Duodenal mucosa (tissue), 2 donors: ENCODE data around the gene MED22.

ENCODE experiments used
- H3K27ac ChIP-seq: one replicate; pipeline ENCODE4 v1.7.0; 2013; ENCODE audit warnings: low read depth, low read length
- H3K27me3 ChIP-seq, 2 donors: one replicate each; pipeline ENCODE4 v1.7.0; 2013; ENCODE audit warnings: low read length in 2 of 2, control low read depth in 1 of 2; ENCODE audit not compliant: insufficient read depth in 2 of 2, control insufficient read depth in 1 of 2
- H3K36me3 ChIP-seq, 2 donors: one replicate each; pipeline ENCODE4 v1.7.0; 2013; ENCODE audit warnings: low read length in 2 of 2, control low read depth in 1 of 2; ENCODE audit not compliant: insufficient read depth in 2 of 2, control insufficient read depth in 1 of 2
- H3K4me1 ChIP-seq, 2 donors: one replicate each; pipeline ENCODE4 v1.7.0; 2013; ENCODE audit warnings: low read length in 2 of 2, control low read depth in 1 of 2; ENCODE audit not compliant: insufficient read depth in 2 of 2, control insufficient read depth in 1 of 2
- H3K4me3 ChIP-seq, 2 donors: one replicate each; pipeline ENCODE4 v1.7.0; 2013; ENCODE audit warnings: low read length in 2 of 2, low read depth in 1 of 2
- H3K9ac ChIP-seq, 2 donors: one replicate each; pipeline ENCODE4 v1.7.0; 2013; ENCODE audit warnings: low read length in 2 of 2, low read depth in 1 of 2
- H3K9me3 ChIP-seq, 2 donors: one replicate each; pipeline ENCODE4 v1.7.0; 2013; ENCODE audit warnings: low read length in 2 of 2, control low read depth in 1 of 2; ENCODE audit not compliant: control insufficient read depth in 1 of 2

Gene MED22

DNA sequence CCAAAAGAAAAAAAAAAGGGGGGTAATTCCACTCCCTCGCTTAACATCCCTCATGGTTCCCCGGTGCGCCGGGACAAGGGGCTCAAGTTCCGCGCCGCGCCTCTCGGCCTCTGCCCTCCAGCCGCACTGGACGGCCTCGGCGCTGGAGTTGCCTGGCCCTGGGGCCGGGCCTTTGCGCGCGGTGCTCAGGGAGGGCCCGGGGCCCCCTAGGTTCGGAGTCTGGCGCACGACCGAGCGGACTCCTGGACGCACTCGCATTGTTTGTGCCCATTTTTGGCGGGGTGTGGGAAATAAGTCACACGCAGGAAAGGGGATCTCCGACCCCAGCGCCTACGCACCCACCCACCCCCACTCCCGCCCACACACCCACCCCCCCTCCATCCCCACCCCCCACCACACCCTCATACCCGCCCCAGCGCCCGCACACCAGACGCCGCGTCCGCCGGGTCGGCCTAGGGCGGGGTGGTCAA is 381 bp downstream of the MED22 start:
- H3K27ac ChIP-seq, result peak overlapping the region; percentile 96
- peaks cover 45 to 71% of the 10 kb centered on the region in 2 donors for H3K36me3 ChIP-seq
- H3K27me3 ChIP-seq, result no peaks in the 10 kb centered on the region
- H3K9ac ChIP-seq, result peak overlapping the region; percentile 57 to 61
- H3K4me1 ChIP-seq, result peaks cover 25% of the 10 kb centered on the region in 2 donors
- peak overlapping the region; percentile 98 to 99 for H3K4me3 ChIP-seq
- H3K9me3 ChIP-seq, result no peaks in the 10 kb centered on the region

DNA sequence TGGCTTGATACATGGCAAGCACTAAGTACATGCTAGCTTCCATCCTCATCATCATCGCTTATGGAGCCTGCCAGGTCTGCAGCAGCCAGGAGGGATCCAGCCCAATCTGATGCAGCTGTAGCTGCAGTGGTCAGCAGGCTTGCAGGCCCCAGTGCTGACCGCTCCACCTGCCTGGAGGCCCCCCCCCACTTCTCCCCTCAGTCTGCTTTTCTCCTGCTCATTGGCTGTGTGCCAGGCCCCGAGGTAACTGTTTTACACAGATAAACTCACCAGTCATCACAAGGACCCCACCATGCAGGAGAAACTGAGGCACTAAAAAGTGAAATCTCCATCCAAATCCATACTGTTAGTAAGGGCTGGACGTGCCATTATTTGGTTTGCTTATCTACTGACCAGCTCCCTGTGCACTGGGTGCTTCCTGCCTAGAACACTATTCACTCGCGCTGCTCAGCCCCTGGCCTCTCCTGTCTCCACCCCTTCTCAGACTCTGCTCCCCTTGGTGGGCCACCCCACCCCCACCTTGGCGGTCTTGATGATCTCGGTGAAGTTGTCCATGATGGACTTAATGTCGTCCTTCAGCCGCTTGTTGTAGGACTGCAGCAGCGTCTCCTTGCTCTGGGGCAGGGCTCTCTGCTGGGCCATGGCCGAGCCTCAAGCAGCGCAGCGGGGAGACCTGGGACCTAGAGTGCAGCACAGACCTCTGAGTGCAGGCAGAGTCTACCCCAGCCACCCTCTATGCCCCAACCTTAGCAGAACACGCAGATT is 1.7 kb downstream of the MED22 start:
- Histone ChIP-seq H3K36me3 (peaks cover 32 to 71% of the 10 kb centered on the region in 2 donors), H3K9ac (peak overlapping the region; percentile 57 to 61)

DNA sequence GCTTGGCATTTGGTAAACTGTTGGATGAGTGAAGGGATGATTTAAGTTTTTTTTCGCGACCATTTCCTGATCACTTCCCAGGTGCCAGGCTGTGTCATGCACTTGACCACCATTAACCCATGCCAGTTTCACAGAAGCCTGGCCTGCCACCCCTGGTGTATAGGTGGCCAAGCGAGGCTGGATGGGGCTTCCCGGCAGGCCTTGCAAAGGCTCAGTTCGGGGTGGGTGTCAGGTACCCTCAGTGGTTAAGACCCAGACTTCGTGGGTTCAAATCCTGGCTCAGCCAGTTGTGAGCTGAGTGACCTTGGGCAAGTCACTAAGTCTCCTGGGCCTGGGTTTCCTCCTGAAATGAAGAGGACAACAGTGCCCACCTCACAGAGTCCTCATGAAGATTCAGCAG is 2.3 kb downstream of the MED22 start:
- no peak overlapping the region for H3K4me3 ChIP-seq
- H3K27me3 ChIP-seq, result no peaks in the 10 kb centered on the region
- H3K36me3 ChIP-seq, result peaks cover 27 to 71% of the 10 kb centered on the region in 2 donors
- H3K27ac ChIP-seq, result no peak overlapping the region
- no peak overlapping the region for H3K9ac ChIP-seq
- no peaks in the 10 kb centered on the region for H3K9me3 ChIP-seq
- peaks cover 25 to 34% of the 10 kb centered on the region in 2 donors for H3K4me1 ChIP-seq

More for the DNA sequence above, 1.7 kb downstream of the MED22 start:
- H3K9me3 ChIP-seq, result no peaks in the 10 kb centered on the region
- no peaks in the 10 kb centered on the region for H3K27me3 ChIP-seq
- peak overlapping the region; percentile 98 to 99 for H3K4me3 ChIP-seq
- peaks cover 25 to 31% of the 10 kb centered on the region in 2 donors for H3K4me1 ChIP-seq
- no peak overlapping the region for H3K27ac ChIP-seq

DNA sequence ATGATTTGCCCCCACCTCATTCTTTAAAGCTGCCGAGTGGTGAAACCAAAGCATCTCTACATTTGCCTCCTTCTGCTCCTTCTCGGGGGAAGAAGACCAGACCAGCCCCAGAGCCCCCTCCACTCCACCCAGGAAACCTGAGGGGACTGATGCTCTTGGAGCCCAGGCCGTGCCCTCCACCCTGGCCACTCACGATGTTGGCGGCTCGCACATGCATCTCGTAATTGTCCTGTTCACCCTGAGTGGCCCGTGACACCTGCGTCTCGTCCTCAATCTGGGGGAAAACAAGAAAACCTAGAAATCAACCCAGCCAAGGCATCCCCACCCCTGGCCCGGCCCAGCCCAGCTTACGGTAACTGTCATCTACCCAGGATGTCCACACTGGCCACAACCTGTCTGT is 3.0 kb downstream of the MED22 start:
- no peak overlapping the region for H3K9ac ChIP-seq
- no peak overlapping the region for H3K4me3 ChIP-seq
- H3K9me3 ChIP-seq, result no peaks in the 10 kb centered on the region
- peaks cover 24 to 38% of the 10 kb centered on the region in 2 donors for H3K4me1 ChIP-seq
- peaks cover 23 to 71% of the 10 kb centered on the region in 2 donors for H3K36me3 ChIP-seq
- no peaks in the 10 kb centered on the region for H3K27me3 ChIP-seq
- no peak overlapping the region for H3K27ac ChIP-seq

DNA sequence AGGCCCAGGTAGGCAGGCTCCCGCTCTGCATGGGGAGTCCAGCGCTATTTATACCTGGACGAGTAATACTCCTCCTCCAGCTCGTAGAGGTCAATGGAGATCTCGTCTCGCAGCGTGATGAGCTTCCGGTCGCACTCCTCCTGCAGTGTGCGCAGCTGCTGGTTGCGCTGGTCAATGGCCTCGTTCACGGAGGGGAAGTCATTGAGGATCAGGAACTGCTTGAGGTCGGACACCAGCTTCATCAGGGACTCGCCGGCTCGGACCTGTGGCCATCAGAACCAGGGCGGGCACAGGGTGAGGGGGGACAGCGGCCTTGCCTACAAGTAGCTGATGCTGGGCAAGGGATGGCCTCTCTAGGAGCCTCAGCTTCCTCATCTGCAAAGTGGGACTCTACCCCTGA is 3.9 kb downstream of the MED22 start:
- Histone ChIP-seq H3K9ac (no peak overlapping the region), H3K27me3 (no peaks in the 10 kb centered on the region), H3K9me3 (no peaks in the 10 kb centered on the region), H3K4me1 (peaks cover 14 to 38% of the 10 kb centered on the region in 2 donors), H3K4me3 (no peak overlapping the region), H3K27ac (no peak overlapping the region), H3K36me3 (peaks cover 27 to 70% of the 10 kb centered on the region in 2 donors)

DNA sequence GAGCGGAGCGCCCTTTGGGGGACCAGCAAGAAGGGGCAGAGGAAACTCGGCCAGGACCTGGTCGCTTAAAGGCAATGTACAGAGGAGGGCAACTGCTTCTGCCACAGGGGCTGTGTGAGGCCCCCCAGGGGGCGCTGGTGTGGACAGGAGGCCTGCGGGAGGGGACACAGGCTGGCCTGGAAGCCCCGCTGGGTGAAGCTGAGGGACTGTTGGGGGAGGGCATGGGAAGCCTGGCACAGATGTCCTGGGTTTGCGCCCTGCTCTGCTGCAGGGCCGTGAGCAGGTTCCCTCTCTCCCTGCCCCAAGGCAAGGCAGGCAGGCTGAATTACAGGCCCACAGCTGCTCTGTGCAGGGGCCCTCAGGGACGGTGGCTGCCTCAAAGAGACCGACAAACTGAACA is 5.4 kb downstream of the MED22 start:
- H3K27ac ChIP-seq, result no peak overlapping the region
- H3K4me3 ChIP-seq, result no peak overlapping the region
- H3K4me1 ChIP-seq, result peaks cover 13 to 33% of the 10 kb centered on the region in 2 donors
- H3K36me3 ChIP-seq, result peaks cover 27 to 72% of the 10 kb centered on the region in 2 donors
- H3K27me3 ChIP-seq, result no peaks in the 10 kb centered on the region
- no peaks in the 10 kb centered on the region for H3K9me3 ChIP-seq
- H3K9ac ChIP-seq, result no peak overlapping the region

DNA sequence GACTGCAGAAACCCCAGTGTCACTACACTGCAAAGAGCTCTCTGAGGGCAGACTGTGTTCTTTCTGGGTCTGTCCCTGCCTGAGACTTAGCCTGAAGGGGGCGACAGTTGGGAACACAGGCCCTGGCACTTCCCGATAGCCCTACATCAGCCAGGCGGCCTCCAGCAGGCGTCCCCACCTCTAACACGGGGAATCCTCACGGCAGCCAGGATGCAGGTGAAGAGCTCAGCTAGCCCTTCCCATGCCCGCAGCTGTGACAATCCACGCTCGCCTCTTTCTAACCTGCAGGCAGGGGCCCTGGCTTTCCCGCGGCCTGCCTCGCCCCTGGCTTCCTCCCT is 5.9 kb downstream of the MED22 start:
- H3K4me1 ChIP-seq, result peaks cover 13 to 32% of the 10 kb centered on the region in 2 donors
- H3K27ac ChIP-seq, result no peak overlapping the region
- no peak overlapping the region for H3K9ac ChIP-seq
- peaks cover 27 to 72% of the 10 kb centered on the region in 2 donors for H3K36me3 ChIP-seq
- no peaks in the 10 kb centered on the region for H3K9me3 ChIP-seq
- H3K27me3 ChIP-seq, result no peaks in the 10 kb centered on the region
- no peak overlapping the region for H3K4me3 ChIP-seq

DNA sequence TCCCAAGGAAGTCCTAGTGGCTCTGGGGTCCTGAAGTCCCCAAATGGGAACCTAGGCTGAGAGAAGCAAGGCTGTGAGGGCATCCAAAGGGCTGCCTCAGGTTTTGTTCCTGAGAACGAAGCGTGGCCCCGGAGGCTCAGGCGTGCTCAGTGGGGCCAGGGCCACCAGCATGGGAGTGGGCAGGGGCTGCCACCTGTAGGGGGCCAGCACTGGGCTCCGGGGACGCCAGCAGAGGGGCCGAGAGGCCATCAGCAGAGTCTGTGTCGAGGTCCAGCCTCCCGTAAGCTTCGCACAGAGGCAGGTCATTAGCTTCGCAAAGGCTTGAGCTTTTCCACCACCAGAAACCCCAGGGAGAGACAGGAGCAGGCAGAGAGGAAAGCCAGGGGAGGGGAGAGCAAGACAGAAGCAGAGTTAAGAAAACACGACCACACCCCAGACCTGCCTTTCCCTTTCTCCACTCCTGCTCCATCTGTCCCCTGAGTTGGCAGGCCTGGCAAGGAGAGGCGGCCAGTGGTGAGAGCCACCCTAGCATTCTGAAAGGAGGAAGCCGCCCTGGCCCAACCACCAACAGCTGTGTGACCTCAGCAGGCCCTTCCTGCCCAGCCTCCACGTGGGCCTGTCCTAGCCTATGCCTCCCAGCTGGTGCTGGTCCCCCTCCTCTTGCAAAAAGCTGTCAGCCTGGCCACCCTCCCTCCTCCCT is 6.4 kb downstream of the MED22 start:
- no peak overlapping the region for H3K27ac ChIP-seq
- no peak overlapping the region for H3K4me3 ChIP-seq
- H3K36me3 ChIP-seq, result peaks cover 27 to 72% of the 10 kb centered on the region in 2 donors
- no peak overlapping the region for H3K9ac ChIP-seq
- no peaks in the 10 kb centered on the region for H3K27me3 ChIP-seq
- no peaks in the 10 kb centered on the region for H3K9me3 ChIP-seq
- peaks cover 10 to 29% of the 10 kb centered on the region in 2 donors for H3K4me1 ChIP-seq

DNA sequence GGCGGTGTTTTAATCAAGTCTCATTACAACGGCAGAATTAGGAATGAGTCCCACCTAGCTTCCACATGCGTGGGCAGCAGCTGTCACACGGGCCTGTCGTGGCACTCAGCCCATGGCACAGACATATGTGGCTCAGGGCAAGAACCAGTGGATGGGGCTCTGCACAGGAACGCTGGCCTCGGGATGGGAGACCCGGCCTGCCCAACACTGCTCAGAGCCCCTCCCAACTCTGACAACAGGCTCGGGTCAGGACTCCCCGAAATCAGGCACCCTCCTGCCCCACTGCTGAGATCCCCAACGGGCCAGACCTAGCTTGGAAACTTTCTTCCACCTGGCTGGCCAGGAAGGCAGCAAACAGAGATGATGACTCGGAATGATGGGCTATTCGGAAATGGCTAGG is 7.0 kb downstream of the MED22 start:
- no peaks in the 10 kb centered on the region for H3K9me3 ChIP-seq
- H3K9ac ChIP-seq, result no peak overlapping the region
- no peaks in the 10 kb centered on the region for H3K27me3 ChIP-seq
- H3K36me3 ChIP-seq, result peaks cover 27 to 70% of the 10 kb centered on the region in 2 donors
- no peak overlapping the region for H3K4me3 ChIP-seq
- H3K4me1 ChIP-seq, result peaks cover 7 to 27% of the 10 kb centered on the region in 2 donors
- no peak overlapping the region for H3K27ac ChIP-seq

DNA sequence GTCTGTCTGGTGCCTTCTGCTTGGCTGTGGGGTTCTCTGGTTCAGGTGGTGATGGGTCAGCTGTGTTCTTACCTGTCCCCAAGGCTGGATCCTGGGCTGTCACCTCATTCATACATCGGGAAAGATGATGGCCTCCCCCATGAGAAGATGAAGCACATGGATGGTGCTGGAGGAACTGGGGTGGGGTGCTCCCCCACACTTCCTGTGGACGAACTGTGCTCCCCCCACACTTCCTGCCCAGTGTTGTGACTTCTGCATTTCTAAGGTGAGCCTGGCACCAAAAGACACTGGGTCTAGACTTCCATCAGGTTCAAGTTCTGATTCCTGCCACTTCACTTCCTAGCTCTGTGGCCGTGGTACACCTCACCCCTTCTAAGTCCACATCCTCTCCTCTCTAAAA is 7.7 kb downstream of the MED22 start:
- peaks cover 27 to 63% of the 10 kb centered on the region in 2 donors for H3K36me3 ChIP-seq
- H3K9ac ChIP-seq, result no peak overlapping the region
- no peak overlapping the region for H3K27ac ChIP-seq
- no peaks in the 10 kb centered on the region for H3K27me3 ChIP-seq
- no peaks in the 10 kb centered on the region for H3K9me3 ChIP-seq
- H3K4me3 ChIP-seq, result peak overlapping the region in 1 of 2 donors; percentile 10
- H3K4me1 ChIP-seq, result peaks cover 5 to 27% of the 10 kb centered on the region in 2 donors
